Measurements from ENCODE around the gene PDE4C. TPM values are rescaled to one million over a fixed set of nuclear protein-coding genes. Genes with fewer than 3 reads are reported as not detected.

The PDE4C gene
- total and polyA plus RNA-seq, 9 of the 15 experiments (the other 6 are each of a cell fraction or from before 2014, with no cell fraction given) = 0.04 to 0.91 (median 0.20) TPM; not detected in 1

DNA sequence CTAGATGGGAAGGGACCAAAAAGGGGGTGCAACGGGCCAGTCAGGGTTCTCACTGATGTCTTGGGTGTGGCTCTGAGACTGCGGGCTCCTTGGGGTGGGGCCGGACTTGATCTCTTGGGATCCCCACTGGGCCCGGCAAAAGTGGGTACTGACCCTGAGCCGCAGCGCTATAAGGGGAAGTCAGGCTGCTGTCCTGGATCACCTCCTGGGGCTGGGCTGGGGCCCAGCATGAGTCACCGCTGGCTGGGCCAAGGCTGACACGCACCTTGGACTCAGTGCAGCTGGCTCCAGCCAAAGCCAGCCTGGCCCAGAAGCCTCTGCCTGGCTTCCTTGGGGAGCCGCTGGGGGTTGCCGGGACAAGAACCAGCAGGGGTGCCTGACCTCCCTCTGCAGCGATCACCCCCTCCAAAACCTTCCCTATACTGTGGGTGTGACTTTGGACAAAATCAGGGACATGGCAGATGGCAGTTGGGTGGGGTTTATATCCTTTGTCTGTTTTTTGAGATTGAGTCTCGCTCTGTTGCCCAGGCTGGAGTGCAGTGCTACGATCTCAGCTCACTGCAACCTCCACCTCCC lies 48.6 kb upstream of the PDE4C start:
- H3K9me3 ChIP-seq (replicated peaks; ENCODE audit: control insufficient read depth, insufficient read depth, low read depth, low read length) = no peaks in the 10 kb centered on the region
- H3K4me2 ChIP-seq (ENCODE audit: insufficient read depth, low read length) = peak overlapping the region; percentile 51; the same call in 1 of the 2 replicates
- no peaks in the 10 kb centered on the region for H3K27me3 ChIP-seq (ENCODE audit: control insufficient read depth in 2 of 2, insufficient read depth in 2 of 2, low read length in 2 of 2)
- peaks cover 20 to 56% of the 10 kb centered on the region in 2 experiments for H3K4me1 ChIP-seq (replicated peaks in 1 of 2; ENCODE audit: control insufficient read depth in 2 of 2, insufficient read depth in 2 of 2, low read length in 2 of 2)
- in situ Hi-C loops (cut with MboI) (loop anchor here (5.0 kb wide), 2 partner anchors 47 to 132 kb away; partner anchors contain the start of gene LSM4), intact Hi-C loops (cut with micrococcal nuclease) (no loop called here)
- ATAC-seq (peak; percentile 83), DNase-seq (ENCODE audit: extremely low read depth in 1 of 4, low spot score in 3 of 4) (peak; percentile 53 to 87 (median 65)), FAIRE-seq (peak; percentile 87)
- BruUV-seq (replicated peaks) = no TSS peak
- POLR2A ChIA-PET = interaction anchor here (0.5 to 8.5 kb wide), 32 partner anchors 10 to 1294 kb away, joined by 3 to 117 read pairs (median 5); partner anchors contain the start of genes GDF15, LSM4, MPV17L2 and RAB3A
- H3K27ac ChIP-seq (ENCODE audit: extremely low read depth, low read depth, low read length) = peak overlapping the region; percentile 24; the same call in 2 of the 3 replicates
- H3K79me2 ChIP-seq (ENCODE audit: control insufficient read depth, insufficient read depth, low read length) = peaks cover 24% of the 10 kb centered on the region
- H3K9me1 ChIP-seq (ENCODE audit: control insufficient read depth, insufficient read depth, low read length) = peaks cover 15% of the 10 kb centered on the region
- no peak overlapping the region for H3K4me3 ChIP-seq
- H3K9ac ChIP-seq (ENCODE audit: insufficient read depth in 1 of 2, low read depth in 2 of 2, low read length in 2 of 2) = peak overlapping the region in 1 of 2 experiments; percentile 54; a peak in 2 of 4 replicates
- WGBS (ENCODE audit: insufficient coverage, low coverage, missing lambda C conversion rate) = 7% methylated on average over 13 of the region's 13 CpGs
- peaks cover 18% of the 10 kb centered on the region for H3K36me3 ChIP-seq (ENCODE audit: control insufficient read depth, insufficient read depth, low read length)
- H4K20me1 ChIP-seq (replicated peaks; ENCODE audit: control insufficient read depth, insufficient read depth, low read length) = peaks cover 18% of the 10 kb centered on the region
- CTCF ChIA-PET (ENCODE audit: low intra/inter-chr PET ratio) = no interaction called here
- no peak overlapping the region for H2AFZ ChIP-seq (ENCODE audit: low read depth, low read length)
- no peak for TF ChIP-seq C11orf30 (IDR thresholded peaks at IDR 0.05; ENCODE audit: low read depth)
- TF ChIP-seq TCF7L2 (IDR thresholded peaks at IDR 0.05; ENCODE audit: low read depth, low read length) = no peak
- no peak for TF ChIP-seq CEBPB (tag; IDR thresholded peaks at IDR 0.05)
- 0 out of 2 replicates have a peak, but pooled peaks have one; percentile 80 for TF ChIP-seq ERF (CRISPR knock-in tag; IDR thresholded peaks at IDR 0.05)
- TF ChIP-seq ZNF57 (CRISPR knock-in tag; IDR thresholded peaks at IDR 0.05) = no peak
- TF ChIP-seq NONO (IDR thresholded peaks at IDR 0.05; ENCODE audit: low read depth in 2 of 2, low read length in 1 of 2) = peak in 1 of 2 experiments; percentile 71; a peak in 1 of 4 replicates
- no peak for TF ChIP-seq GABPA (tag; conservative IDR thresholded peaks at IDR 0.05; ENCODE audit: low read depth)
- TF ChIP-seq, protein P1, sequence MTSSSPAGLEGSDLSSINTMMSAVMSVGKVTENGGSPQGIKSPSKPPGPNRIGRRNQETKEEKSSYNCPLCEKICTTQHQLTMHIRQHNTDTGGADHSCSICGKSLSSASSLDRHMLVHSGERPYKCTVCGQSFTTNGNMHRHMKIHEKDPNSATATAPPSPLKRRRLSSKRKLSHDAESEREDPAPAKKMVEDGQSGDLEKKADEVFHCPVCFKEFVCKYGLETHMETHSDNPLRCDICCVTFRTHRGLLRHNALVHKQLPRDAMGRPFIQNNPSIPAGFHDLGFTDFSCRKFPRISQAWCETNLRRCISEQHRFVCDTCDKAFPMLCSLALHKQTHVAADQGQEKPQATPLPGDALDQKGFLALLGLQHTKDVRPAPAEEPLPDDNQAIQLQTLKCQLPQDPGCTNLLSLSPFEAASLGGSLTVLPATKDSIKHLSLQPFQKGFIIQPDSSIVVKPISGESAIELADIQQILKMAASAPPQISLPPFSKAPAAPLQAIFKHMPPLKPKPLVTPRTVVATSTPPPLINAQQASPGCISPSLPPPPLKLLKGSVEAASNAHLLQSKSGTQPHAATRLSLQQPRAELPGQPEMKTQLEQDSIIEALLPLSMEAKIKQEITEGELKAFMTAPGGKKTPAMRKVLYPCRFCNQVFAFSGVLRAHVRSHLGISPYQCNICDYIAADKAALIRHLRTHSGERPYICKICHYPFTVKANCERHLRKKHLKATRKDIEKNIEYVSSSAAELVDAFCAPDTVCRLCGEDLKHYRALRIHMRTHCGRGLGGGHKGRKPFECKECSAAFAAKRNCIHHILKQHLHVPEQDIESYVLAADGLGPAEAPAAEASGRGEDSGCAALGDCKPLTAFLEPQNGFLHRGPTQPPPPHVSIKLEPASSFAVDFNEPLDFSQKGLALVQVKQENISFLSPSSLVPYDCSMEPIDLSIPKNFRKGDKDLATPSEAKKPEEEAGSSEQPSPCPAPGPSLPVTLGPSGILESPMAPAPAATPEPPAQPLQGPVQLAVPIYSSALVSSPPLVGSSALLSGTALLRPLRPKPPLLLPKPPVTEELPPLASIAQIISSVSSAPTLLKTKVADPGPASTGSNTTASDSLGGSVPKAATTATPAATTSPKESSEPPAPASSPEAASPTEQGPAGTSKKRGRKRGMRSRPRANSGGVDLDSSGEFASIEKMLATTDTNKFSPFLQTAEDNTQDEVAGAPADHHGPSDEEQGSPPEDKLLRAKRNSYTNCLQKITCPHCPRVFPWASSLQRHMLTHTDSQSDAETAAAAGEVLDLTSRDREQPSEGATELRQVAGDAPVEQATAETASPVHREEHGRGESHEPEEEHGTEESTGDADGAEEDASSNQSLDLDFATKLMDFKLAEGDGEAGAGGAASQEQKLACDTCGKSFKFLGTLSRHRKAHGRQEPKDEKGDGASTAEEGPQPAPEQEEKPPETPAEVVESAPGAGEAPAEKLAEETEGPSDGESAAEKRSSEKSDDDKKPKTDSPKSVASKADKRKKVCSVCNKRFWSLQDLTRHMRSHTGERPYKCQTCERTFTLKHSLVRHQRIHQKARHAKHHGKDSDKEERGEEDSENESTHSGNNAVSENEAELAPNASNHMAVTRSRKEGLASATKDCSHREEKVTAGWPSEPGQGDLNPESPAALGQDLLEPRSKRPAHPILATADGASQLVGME (CRISPR knock-in tag; IDR thresholded peaks at IDR 0.05) = no peak
- TF ChIP-seq RBBP5 (IDR thresholded peaks at IDR 0.05; ENCODE audit: borderline replicate concordance, insufficient read depth, low read length, poor library complexity, severe bottlenecking) = no peak
- TF ChIP-seq RBM25 (IDR thresholded peaks at IDR 0.05; ENCODE audit: low read depth, low read length, severe bottlenecking) = no peak
- no peak for TF ChIP-seq ZNF780A (CRISPR knock-in tag; IDR thresholded peaks at IDR 0.05)
- TF ChIP-seq ZNF408 (CRISPR knock-in tag; IDR thresholded peaks at IDR 0.05; ENCODE audit: low read depth) = no peak
- peak; percentile 82 for TF ChIP-seq RBFOX2 (IDR thresholded peaks at IDR 0.05; ENCODE audit: low read depth, low read length)
- TF ChIP-seq PHF20 (IDR thresholded peaks at IDR 0.05; ENCODE audit: partially characterized antibody) = no peak
- TF ChIP-seq PTBP1 (IDR thresholded peaks at IDR 0.05; ENCODE audit: low read depth, low read length) = no peak
- peak; percentile 67; the same call in 1 of the 2 replicates for TF ChIP-seq SP1 (CRISPR knock-in tag; IDR thresholded peaks at IDR 0.05)
- TF ChIP-seq SIN3B (IDR thresholded peaks at IDR 0.05; ENCODE audit: low read depth) = no peak
